Activated gamma-delta T cell treated with anti-CD3 and anti-CD28 coated beads, Interleukin-2, amount 50 U/mL, for 16 hours (primary cell): Measurements from ENCODE around the gene SESTD1.

ENCODE experiments used
- DNase-seq: peaks from one replicate; pipeline ENCODE4 v3.0.0-alpha.2; 2020; ENCODE audit warnings: low read depth

Gene SESTD1, protein sequence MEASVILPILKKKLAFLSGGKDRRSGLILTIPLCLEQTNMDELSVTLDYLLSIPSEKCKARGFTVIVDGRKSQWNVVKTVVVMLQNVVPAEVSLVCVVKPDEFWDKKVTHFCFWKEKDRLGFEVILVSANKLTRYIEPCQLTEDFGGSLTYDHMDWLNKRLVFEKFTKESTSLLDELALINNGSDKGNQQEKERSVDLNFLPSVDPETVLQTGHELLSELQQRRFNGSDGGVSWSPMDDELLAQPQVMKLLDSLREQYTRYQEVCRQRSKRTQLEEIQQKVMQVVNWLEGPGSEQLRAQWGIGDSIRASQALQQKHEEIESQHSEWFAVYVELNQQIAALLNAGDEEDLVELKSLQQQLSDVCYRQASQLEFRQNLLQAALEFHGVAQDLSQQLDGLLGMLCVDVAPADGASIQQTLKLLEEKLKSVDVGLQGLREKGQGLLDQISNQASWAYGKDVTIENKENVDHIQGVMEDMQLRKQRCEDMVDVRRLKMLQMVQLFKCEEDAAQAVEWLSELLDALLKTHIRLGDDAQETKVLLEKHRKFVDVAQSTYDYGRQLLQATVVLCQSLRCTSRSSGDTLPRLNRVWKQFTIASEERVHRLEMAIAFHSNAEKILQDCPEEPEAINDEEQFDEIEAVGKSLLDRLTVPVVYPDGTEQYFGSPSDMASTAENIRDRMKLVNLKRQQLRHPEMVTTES

DNA sequence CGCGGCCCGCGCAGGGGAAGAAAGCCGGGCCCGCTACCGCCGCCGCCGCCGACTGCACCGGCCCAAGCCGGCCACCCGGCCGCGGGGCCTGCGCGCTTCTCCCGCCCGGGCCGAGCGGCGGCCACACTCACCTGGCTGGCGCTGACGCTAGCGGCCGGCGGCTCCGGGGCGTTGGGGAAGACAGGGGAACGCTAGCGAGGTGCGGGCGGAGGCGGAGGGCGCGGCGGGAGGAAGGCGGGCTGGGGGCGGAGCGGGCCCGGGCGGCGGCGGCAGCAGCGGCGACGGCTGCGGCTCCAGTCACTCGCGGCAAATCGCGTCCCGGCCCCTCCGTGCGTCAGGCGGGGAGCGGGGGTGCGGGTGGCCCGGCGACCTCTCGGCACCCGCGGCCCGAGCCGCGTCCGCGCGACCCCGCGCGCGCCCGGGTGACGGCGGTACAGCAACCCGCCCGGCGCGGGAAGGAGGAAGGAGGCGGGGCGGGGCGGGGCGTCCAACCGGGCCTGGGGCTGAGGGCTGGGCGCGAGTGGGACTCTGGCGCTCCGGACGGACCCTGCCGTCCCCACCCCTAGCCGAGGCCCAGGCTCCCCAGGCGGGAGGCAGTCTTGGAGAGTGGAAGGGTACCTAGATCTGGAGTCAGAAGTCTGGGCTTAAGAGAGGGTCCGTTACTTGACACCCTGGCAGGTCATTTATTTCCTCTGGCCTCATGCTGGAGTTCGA is at the start of gene SESTD1:
SESTD1 (minus strand) TSS at position 465 of the 714 bp plus-strand sequence. CDS start 72,991 bp downstream, outside the sequence.
- DNase-seq = peak; percentile 14

DNA sequence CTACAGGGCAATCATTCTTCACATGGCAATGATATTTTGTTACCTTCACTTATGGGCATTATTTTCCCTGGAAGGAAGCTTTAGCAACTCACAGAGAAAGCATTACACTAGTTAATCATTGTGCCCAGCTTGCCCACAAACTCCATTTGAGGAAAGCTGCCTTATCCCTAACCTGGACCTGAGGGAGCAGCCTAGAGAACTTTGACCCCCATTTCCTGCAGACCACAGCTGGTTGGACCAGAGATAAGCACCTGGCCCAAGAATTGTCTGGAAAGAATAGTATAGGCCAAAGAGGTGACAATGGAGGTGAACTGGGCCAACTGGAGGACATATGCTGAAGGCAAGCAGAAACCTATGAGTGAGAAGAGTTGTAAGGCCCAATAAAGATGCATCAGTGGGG is 48.4 kb upstream of the SESTD1 start:
- no peak for DNase-seq

- DNase-seq = no peak
Measured at GRCh38 chr2:179311101-179311500, 46.5 kb upstream of the SESTD1 start.

DNA sequence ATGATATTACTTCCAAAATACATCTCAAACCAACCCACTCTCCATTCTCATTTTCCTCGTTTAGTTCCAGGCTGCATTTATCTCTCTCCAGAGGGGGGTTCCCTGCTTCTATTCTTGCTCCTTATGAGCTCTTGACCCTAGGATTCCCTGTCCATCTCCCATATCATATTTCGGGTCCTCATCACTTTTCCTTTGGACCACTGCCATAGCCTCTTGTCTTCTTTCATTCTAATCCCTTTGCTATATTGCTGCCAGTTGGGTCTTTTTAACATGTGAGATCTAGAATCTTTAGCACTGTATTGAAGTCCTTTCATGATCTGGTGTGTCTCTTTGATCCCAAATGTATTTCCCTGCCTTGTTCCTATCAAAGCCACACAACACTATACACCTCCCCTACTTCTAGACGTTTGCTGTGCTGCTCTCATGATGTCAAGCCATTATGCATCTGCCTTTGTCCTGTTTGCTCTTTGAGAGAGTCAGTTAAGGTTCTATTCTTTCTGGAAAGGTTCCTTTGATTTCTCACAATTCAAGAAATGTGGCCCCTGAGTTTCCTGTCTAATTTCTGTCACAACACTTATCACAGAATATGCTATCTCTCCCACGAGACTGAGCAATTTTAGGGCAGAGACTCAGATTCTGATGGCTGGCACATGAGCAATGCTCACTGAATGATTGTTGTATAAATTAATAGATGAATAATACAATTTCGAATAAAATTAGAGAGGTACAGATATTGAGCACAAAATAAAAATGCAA is 43.2 kb upstream of the SESTD1 start:
- DNase-seq = no peak

GRCh38 chr2:179305125-179305524 is 40.5 kb upstream of the SESTD1 start:
- DNase-seq = no peak

DNA sequence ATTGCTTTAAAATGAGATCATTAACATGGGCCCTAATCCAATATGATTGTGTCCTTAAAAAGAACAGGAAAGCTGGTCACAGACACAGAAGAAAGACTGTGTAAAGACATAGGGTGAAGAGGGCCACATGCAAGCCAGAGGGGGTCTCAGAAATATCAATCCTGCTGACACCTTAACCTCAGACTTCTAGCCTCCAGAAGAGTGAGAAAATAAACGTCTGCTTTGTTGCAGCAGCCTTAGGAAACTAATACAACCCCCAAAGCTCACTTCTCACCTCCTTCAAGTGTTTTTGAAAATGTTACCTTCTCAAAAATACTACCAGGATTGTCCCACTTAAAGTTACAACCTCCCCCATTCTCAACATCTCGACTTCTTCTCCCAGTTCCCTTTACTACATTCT is 39.8 kb upstream of the SESTD1 start:
- DNase-seq = no peak

GRCh38 chr2:179302764-179303571 is 38.3 kb upstream of the SESTD1 start:
- no peak for DNase-seq

- no peak for DNase-seq
Measured at GRCh38 chr2:179302149-179302548, 37.5 kb upstream of the SESTD1 start.

DNA sequence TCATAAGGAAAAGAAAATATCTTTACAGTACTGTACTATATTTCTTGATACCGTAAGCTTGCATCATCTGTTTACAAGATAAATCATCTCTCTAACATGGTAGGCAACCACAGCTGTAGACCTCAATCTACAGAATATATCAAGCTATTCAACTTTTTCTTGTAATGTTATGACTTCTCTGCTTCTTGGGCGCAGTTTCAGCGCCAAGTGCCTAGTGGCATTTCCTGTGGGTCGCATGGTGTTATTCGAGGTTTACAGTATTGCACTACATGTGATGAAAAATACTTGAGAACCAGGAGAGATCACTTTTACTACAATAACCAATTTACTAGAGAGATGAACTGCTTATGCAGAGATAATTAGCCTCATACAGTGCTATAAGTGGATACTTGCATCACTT is 34.0 kb upstream of the SESTD1 start:
- DNase-seq = no peak

DNA sequence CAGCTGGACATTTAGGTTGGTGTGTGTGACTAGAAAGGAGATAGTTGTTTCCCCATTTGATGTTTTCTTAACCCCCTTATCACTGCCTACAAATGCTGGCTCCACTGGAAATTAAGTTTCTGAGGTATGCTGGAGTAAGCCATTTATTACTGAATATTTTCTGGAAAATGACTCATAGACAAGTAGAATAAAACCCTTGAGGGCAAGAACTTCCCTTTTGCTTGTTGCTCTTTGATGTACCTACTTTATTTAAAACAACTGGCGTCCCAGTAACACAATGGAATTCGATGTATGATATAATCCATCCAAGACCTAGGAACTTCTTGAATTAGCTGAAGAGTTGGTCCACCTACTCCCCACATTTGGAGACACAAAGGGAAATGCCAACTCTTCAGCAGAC is 33.3 kb upstream of the SESTD1 start:
- DNase-seq = no peak

GRCh38 chr2:179290329-179290728 is 25.7 kb upstream of the SESTD1 start:
- no peak for DNase-seq

DNA sequence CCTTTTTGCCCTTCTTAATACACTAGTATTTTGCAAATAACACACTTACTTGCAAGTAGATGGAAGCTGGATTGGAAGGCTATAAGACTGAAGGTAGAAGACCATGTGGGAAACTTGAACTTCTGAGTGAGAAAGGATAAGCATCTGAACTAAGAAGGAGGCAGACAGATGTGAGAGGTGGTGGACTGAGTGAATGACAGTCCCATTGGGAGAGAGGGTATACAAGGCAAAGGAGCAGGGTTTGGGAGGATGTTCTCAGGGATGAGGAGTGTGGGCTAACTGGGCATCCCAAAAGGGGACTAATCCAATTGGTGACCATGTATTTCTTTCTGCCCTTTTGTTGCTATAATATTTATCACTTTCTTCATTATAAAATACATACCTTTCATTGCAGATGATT is 20.4 kb upstream of the SESTD1 start:
- DNase-seq = no peak

DNA sequence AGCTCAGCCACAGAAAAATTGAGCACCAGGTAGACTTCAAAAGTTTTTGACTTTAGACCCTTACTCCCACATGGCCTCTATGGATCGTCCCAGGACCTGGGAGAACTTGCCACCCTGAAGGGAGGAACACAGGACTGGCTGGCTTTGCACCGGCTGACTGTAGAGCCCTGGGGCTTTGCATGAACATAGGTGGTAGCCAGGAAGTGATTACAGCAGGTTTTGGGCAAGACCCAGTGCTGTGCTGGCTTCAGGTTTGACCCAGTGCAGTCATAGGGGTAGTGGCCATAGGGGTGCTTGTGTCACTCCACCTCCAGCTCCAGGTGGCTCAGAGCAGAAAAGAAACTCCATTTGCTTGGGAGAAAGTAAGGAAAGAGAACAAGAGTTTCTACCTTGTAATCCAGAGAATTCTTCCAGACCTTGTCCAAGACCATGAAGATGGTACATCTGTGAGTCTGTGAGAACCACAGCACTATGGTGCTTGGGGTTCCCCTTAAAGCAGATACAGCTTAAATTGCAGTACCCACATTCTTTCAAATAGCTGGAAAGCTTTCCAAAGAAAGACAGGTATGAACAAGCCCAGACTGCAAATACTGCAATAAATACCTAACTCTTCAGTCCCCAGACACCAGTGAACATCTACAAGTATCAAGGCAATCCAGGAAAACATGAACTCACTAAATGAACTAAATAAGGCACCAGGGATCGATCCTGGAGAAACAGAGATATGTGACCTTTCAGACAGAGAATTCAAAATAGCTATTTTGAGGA is 13.0 kb upstream of the SESTD1 start:
- no peak for DNase-seq

- DNase-seq = no peak
Measured at GRCh38 chr2:179275253-179276012, 10.8 kb upstream of the SESTD1 start.

DNA sequence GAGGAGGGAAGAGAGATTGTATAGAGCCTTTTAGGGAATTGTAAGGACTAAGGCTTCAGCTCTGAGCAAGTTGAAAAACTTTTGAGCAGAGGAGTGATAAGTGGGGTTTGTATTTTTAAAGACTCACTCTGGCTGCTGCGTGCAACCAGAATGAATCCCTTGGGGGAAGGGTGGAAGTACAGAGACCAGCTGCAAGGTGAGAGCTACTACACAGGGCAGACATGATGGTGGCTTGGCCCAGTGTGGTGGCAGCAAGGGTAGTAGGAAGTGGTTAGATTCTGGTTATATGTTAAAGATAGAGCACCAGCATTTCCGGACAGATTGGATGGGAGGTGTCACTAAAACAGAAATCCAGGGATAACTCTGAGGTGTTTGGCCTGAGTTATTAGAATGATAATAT is 10.1 kb upstream of the SESTD1 start:
- no peak for DNase-seq

- DNase-seq = no peak
Measured at GRCh38 chr2:179273461-179273962, 8.9 kb upstream of the SESTD1 start.

GRCh38 chr2:179272406-179273192 is 8.0 kb upstream of the SESTD1 start:
- DNase-seq = no peak

- no peak for DNase-seq
Measured at GRCh38 chr2:179270689-179271088, 6.1 kb upstream of the SESTD1 start.
